NB4 (cell line): ENCODE results near the gene MTOR.

ENCODE experiments used
- CTCF ChIP-seq: IDR thresholded peaks from one replicate; pipeline ENCODE4 v1.5.1; 2012; ENCODE audit warnings: low read depth, low read length
- POLR2A ChIP-seq: IDR thresholded peaks from 2 replicates; pipeline ENCODE4 v1.6.1; 2011; ENCODE audit warnings: mild to moderate bottlenecking; ENCODE audit not compliant: insufficient read length; ENCODE audit errors: extremely low read depth

DNA sequence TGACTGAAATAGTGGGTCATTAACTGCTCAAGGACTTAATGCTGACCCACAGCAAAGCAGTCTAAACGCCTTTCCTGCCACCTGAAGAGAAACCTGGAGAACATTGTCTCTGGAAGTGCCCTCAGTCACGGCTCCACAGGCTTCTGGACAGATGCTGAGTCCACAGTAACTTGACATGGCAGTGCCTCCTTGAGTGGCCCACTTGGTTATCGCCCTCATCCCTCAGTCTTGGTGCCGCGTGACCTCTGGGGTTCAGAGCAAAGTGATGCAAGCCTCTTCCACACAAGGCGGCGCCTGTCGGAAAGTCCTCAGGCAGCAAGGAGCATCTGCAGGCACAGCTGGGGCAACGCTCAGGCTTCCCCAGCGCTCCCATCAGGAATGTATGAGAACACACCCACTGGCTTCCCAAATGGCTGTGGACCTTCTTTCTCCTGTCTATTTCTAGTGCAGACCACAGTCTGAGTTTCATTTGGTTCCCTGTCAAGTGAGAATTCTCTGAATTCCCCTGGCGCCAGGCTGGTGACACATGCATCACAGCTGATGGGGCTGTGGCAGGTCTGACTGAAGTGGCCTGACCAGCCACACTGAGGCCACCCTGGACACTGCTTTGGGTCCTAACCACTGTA lies 86.2 kb downstream of the MTOR start:
- TF ChIP-seq CTCF (no peak), POLR2A (no peak)
